Endometrial microvascular endothelial cells (primary cell): Measurements from ENCODE around the gene TXNRD2. TPM values are rescaled to one million over a fixed set of nuclear protein-coding genes. Genes with fewer than 3 reads are reported as not detected.
"Not testable (repeated sequence)": the region's sequence is repeated elsewhere in the genome, so short reads cannot be mapped to it uniquely, and the experiment has no call there.

Experiments used
- in situ Hi-C: cut with HindIII; loops from 2 replicates; pipeline ENCODE4 v1.10.0; 2017; ENCODE audit warnings: low sequenced_read_pairs, low pct_unique_long_range_greater_than_20kb; ENCODE audit errors: inconsistent ontology term
- total RNA-seq: library from RNA; depleted of rRNA; stranded (reverse); fragments of >200 nt; gene quantifications from one replicate; pipeline ENCODE4 v1.2.3, GENCODE V29; 2015; ENCODE audit errors: inconsistent ontology term

Gene TXNRD2
- total RNA-seq, 1 donor from 2014 or later, result 61.6 TPM

DNA sequence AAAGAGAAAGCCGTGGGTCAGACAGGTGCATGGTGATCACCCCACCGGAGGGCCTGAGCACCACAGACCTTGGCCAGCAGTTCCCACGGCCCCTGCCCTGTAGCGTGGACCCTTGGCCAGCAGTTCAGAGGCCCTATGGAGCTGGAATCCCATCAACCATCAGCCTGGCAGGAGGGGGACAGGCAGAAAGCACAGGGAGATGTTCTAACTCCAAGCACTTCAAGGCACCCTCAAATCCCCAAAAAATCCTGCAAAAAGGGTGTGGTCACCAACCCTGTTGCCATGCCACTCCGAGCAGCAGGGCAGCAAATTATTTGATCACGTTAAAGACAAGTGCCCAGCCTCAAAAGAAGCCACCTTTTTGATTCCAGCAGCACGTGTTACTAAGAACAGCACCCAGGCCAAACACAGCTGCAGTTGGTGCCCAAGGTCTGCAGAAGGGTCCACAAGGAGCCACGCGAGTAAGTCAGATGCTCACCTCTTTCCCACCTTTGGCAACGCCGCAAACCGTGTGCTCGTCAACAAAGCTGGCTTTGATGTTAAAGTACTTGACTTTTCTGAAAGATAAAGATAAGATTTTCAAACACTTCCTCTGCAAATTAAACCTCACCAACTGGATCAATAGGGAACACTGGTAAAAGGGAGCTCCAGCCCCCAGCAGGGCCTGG is 26.2 kb downstream of the TXNRD2 start:
- in situ Hi-C loops, result no loop called here

GRCh38 chr22:19914201-19914943 is 27.2 kb downstream of the TXNRD2 start:
- in situ Hi-C loops, result no loop called here

GRCh38 chr22:19913337-19913936 is 28.2 kb downstream of the TXNRD2 start:
- in situ Hi-C loops, result no loop called here

GRCh38 chr22:19912271-19912999 is 29.2 kb downstream of the TXNRD2 start:
- in situ Hi-C loops, result no loop called here

DNA sequence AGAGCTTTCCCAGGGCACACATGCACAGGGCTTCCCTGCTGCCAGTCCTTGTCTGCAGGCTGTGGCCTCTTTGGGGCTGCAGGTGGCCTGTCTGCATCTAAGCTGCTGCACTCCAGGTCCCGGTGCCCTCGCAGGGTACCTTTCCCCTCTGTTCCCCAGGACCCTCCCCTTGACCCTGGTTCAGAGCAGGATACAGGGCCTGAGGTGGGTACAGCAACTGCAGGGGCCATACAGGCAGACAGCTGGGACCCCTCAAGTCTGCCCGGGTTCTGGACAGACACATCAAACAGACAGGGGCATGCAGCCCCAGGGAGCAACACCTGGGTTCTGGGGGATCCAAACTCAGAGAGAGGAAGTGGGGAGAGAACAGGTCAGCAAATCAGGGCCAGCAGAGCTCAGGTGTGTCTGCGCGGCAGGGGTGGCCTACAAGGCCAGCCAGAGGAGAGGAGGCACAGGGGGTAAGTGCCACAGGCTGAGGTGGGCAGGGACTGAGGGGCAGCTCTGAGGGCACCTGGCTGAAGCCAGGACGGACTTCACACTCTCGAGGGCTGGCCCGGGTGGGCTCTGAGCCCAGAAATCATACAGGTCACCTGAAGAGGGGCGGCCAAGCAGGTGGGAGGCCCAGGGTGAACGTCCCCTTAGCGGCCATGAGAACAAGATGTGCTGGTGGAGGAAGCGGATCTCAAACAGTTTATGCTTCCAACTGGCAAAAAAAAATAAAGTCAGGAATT is 29.9 kb downstream of the TXNRD2 start:
- in situ Hi-C loops, result no loop called here

- in situ Hi-C loops, result no loop called here
Measured at GRCh38 chr22:19910180-19910744, 31.4 kb downstream of the TXNRD2 start.

- in situ Hi-C loops, result no loop called here
Measured at GRCh38 chr22:19909350-19910179, 32.1 kb downstream of the TXNRD2 start.

GRCh38 chr22:19907902-19908301 is 33.7 kb downstream of the TXNRD2 start:
- in situ Hi-C loops, result not testable (repeated sequence)

- in situ Hi-C loops, result not testable (repeated sequence)
Measured at GRCh38 chr22:19906864-19907263, 34.8 kb downstream of the TXNRD2 start.

GRCh38 chr22:19905347-19906276 is 36.0 kb downstream of the TXNRD2 start:
- in situ Hi-C loops, result no loop called here

DNA sequence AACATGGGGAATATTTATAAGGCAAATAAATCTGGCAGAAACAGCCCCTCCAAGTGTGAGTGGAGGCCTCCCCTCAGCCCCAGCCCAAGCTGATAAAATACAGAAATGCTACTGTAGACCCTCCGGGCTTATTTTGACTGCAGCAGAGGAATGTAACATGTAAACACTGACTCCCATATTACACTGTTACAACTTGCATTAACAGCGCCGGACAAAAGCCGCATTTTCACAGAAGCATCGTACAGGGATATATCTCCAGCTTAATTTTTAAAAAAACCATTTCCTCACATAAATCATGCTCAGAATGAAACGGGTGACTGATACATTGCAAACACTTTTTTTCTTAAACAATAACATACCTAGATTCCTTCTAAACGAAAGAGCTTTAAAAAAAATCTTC is 36.7 kb downstream of the TXNRD2 start:
- in situ Hi-C loops, result no loop called here

DNA sequence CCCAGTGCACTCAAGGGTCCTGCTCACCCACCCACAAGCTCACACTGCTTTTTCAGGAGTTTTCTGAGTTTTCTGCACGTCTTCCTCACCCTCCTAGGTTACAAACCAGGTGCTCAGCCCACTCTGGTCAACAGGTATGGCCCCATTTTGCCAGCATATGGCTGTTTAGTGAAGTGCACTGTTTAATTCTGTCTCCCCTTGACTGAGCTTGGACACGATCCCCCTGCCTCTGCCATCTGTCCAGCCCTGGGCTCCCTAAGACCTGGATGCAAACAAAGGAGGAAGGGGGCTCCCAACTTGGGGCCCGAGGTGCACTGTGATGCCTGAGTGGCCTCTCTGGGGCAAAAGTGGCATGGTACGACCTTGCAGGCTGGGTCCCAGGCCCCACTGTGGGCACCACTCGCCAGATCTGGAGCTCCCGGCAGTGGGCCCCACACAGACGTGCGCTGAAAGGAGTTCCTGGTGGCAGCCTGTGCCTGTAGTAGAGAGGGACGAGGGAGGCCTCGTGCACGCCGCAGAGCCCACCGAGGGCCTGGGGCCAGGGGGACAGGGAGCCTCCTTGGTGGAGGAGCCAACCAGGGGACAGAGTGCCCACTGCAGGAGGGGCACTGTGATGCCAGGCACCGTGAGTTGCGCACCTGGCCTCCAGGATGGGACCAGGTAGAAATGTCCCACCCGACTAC is 37.3 kb downstream of the TXNRD2 start:
- in situ Hi-C loops, result no loop called here

GRCh38 chr22:19903513-19903912 is 38.1 kb downstream of the TXNRD2 start:
- in situ Hi-C loops, result no loop called here

- in situ Hi-C loops, result no loop called here
Measured at GRCh38 chr22:19903031-19903430, 38.6 kb downstream of the TXNRD2 start.

GRCh38 chr22:19902245-19902715 is 39.3 kb downstream of the TXNRD2 start:
- in situ Hi-C loops, result no loop called here

GRCh38 chr22:19901577-19902244 is 39.9 kb downstream of the TXNRD2 start:
- in situ Hi-C loops, result no loop called here
